OCI-LY7 (cell line): ENCODE data around the gene PDXP.

Experiments used
- EZH2phosphoT487 ChIP-seq: fragments of 200-600 bp; sonication (generic); IDR thresholded peaks from 2 replicates; pipeline ENCODE4 v1.6.1; 2018; ENCODE audit warnings: low read depth, borderline replicate concordance, mild to moderate bottlenecking, mixed run types, antibody characterized with exemption, low read length, moderate library complexity, mixed read lengths
- TF ChIP-seq, protein P1 (sequence below): fragments of 200-600 bp; sonication (generic); conservative IDR thresholded peaks from 2 replicates; pipeline ENCODE4 v1.5.1; 2014; ENCODE audit warnings: mild to moderate bottlenecking, antibody characterized with exemption, low read length, moderate library complexity, mixed read lengths

DNA sequence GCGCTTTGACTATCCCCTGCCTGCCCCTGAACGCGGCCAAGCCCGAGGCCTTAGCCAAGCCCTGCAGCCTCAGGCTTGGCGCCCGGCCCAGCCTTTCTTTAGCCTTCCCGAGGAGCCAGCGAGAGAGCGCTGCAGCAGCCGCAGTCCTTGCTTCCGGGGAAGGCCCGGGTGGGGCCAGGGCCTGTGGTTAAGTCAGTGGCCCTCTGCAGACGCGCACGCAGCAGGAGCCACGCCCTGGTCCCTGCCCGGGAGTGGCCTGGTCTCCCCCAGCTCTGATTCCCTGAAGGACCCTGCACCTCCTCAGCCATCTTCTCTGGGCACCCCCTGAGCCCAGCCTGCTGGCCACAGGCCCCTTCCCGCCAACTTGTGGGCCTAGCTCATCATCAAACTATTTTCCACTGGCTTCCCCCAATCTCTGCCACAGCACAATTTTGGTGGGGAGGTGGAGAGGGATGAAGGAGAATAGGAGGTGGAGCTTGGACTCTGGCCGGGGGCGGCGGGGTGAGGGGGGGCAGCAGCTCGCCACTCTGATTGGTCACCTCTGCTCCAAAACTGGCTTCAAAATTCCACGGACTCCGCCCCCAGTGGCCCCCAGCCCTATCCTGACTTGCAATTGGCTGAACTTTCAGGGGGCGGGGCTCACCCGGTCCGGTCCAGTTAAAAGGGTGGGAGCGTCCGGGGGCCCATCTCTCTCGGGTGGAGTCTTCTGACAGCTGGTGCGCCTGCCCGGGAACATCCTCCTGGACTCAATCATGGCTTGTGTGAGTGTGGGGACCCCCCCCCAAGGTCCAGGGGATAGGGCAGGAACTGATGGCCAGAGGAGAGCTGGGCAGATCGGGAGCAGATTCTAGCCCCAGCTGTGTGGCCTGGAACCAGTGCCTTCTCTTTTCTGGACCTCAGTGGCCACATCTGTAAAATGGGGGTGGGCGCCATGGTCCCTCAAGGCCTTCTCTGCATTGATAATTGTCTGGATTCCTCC, 16.7 kb downstream of the PDXP start, which contains the start of gene LGALS1:
- TF ChIP-seq, protein P1, sequence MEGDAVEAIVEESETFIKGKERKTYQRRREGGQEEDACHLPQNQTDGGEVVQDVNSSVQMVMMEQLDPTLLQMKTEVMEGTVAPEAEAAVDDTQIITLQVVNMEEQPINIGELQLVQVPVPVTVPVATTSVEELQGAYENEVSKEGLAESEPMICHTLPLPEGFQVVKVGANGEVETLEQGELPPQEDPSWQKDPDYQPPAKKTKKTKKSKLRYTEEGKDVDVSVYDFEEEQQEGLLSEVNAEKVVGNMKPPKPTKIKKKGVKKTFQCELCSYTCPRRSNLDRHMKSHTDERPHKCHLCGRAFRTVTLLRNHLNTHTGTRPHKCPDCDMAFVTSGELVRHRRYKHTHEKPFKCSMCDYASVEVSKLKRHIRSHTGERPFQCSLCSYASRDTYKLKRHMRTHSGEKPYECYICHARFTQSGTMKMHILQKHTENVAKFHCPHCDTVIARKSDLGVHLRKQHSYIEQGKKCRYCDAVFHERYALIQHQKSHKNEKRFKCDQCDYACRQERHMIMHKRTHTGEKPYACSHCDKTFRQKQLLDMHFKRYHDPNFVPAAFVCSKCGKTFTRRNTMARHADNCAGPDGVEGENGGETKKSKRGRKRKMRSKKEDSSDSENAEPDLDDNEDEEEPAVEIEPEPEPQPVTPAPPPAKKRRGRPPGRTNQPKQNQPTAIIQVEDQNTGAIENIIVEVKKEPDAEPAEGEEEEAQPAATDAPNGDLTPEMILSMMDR, result no peak
- TF ChIP-seq EZH2phosphoT487, result no peak
